Vagina (tissue), 2 donors: ENCODE data around the gene MGAT4D.

Experiments used
- POLR2AphosphoS5 ChIP-seq, 2 donors: sonication (generic); formaldehyde crosslinking; IDR thresholded peaks; one replicate each; pipeline ENCODE4 v1.9.0; 2017; ENCODE audit warnings: antibody characterized with exemption in 2 of 2, mild to moderate bottlenecking in 2 of 2, low read depth in 1 of 2; ENCODE audit not compliant: insufficient read depth in 1 of 2
- TF ChIP-seq, protein P1 (sequence below), 3 experiments: fragments of 450-650 bp in 2 of 3; fragments of 200-600 bp in 1 of 3; sonication (generic) in 1 of 3; IDR thresholded peaks; one replicate each; pipeline ENCODE4 v1.5.1; 2017 to 2019; ENCODE audit warnings: antibody characterized with exemption in 3 of 3, mild to moderate bottlenecking in 2 of 3, moderate library complexity in 2 of 3

DNA sequence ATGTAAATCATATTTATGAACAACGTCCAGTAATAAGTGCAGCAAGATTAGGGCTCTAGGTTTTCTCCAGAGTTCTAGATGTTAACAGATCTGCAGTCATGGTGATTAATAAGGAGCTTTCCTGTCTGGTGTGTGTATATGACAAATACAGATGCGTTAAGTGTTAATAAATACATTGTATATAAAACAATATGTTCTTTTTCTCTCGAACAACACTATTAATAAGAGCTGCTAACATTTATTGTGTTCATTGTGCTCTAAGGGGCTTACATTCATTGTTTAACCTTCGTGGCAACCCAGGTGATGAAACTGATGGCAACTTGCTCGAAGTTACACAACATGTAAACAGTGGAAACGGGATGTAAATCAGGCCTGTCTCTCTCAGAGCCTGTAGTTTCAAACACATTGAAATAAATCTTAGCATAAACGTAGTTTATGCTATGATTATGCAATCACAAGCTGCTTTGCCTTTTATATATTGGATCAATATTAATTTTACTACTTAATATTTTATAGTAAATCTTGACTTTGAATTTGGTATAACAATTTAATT lies 70.1 kb downstream of the MGAT4D start:
- no peak for TF ChIP-seq POLR2AphosphoS5 (IDR thresholded peaks at IDR 0.05; ENCODE audit: insufficient read depth in 1 of 2, low read depth in 1 of 2)
- TF ChIP-seq, protein P1, sequence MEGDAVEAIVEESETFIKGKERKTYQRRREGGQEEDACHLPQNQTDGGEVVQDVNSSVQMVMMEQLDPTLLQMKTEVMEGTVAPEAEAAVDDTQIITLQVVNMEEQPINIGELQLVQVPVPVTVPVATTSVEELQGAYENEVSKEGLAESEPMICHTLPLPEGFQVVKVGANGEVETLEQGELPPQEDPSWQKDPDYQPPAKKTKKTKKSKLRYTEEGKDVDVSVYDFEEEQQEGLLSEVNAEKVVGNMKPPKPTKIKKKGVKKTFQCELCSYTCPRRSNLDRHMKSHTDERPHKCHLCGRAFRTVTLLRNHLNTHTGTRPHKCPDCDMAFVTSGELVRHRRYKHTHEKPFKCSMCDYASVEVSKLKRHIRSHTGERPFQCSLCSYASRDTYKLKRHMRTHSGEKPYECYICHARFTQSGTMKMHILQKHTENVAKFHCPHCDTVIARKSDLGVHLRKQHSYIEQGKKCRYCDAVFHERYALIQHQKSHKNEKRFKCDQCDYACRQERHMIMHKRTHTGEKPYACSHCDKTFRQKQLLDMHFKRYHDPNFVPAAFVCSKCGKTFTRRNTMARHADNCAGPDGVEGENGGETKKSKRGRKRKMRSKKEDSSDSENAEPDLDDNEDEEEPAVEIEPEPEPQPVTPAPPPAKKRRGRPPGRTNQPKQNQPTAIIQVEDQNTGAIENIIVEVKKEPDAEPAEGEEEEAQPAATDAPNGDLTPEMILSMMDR (IDR thresholded peaks at IDR 0.05), result no peak
